ENCODE data around the gene URM1.

DNA sequence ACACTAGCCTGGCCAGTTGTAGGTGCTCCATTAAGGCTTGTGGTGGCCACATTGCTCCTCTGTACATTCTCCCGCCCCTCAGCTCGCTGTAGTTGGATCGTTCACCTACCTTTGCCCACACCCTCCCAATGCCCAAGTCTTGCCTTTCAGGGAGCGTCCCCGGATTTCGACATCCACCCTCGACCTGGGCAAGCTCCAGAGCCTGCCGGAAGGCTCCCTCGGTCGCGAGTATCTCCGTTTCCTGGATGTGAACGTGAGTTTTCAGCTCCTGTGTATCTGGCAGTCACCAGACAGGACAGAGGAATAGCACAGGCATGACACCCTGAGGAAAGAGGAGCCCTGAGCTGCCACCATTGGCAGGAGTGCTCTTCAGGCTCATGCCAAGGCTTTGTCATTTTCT lies 45.5 kb upstream of the URM1 start:
- TF ChIP-seq, protein P1, sequence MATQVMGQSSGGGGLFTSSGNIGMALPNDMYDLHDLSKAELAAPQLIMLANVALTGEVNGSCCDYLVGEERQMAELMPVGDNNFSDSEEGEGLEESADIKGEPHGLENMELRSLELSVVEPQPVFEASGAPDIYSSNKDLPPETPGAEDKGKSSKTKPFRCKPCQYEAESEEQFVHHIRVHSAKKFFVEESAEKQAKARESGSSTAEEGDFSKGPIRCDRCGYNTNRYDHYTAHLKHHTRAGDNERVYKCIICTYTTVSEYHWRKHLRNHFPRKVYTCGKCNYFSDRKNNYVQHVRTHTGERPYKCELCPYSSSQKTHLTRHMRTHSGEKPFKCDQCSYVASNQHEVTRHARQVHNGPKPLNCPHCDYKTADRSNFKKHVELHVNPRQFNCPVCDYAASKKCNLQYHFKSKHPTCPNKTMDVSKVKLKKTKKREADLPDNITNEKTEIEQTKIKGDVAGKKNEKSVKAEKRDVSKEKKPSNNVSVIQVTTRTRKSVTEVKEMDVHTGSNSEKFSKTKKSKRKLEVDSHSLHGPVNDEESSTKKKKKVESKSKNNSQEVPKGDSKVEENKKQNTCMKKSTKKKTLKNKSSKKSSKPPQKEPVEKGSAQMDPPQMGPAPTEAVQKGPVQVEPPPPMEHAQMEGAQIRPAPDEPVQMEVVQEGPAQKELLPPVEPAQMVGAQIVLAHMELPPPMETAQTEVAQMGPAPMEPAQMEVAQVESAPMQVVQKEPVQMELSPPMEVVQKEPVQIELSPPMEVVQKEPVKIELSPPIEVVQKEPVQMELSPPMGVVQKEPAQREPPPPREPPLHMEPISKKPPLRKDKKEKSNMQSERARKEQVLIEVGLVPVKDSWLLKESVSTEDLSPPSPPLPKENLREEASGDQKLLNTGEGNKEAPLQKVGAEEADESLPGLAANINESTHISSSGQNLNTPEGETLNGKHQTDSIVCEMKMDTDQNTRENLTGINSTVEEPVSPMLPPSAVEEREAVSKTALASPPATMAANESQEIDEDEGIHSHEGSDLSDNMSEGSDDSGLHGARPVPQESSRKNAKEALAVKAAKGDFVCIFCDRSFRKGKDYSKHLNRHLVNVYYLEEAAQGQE (IDR thresholded peaks at IDR 0.05; ENCODE audit: borderline replicate concordance): no peak
- TF ChIP-seq POLR2AphosphoS5 (IDR thresholded peaks at IDR 0.05) (no peak), CTCF (IDR thresholded peaks at IDR 0.05; ENCODE audit: poor library complexity, severe bottlenecking) (no peak)
